GM10266 (cell line): ENCODE measurements around the gene ADAM33.

Source experiments
- DNase-seq: peaks from one replicate; pipeline ENCODE4 v3.0.0; 2012; ENCODE audit errors: extremely low spot score
- TF ChIP-seq, protein P1 (sequence below): IDR thresholded peaks from 2 replicates; pipeline ENCODE4 v1.5.1; 2012; ENCODE audit warnings: mild to moderate bottlenecking, low read depth; ENCODE audit not compliant: control insufficient read depth, insufficient read depth; ENCODE audit errors: missing control alignments

Gene ADAM33

DNA sequence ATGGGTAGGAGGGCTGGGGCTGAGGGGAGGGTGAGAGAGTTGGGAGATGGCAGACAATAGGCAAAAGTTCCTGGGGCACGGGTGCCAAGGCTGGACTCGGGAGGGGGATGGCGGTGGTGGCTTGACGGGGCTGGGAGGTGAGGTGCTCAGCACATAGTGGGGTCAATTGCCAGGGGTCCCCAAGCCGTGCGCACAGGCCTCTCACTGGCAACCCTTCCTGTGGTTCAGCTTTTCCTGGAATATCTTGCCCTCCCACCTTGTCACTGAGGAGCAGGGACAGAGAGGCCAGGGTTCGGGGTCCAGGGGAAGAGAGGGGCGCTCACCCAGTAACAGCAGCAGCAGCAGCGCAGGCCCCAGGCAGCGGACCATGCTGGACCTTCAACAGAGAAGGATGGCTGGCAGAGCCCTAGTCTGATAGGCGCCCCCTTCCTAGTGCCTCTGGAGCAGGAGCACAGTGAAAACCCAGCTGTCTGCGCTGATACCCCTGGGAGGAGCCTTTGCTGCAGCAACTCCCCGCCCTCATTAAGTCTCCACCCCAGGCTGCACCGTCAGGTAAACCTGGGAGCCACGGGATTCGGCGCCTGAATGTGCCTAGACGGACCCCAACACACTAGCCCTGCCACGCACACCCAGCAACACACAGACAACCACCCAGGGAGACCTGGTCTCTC lies 18.6 kb downstream of the ADAM33 start, which contains the start of gene GFRA4:
Gene GFRA4 (minus strand): TSS at position 369 of the 671 bp plus-strand sequence. CDS start 0 bp downstream, at position 369.
- DNase-seq = peak; percentile 8
- TF ChIP-seq, protein P1, sequence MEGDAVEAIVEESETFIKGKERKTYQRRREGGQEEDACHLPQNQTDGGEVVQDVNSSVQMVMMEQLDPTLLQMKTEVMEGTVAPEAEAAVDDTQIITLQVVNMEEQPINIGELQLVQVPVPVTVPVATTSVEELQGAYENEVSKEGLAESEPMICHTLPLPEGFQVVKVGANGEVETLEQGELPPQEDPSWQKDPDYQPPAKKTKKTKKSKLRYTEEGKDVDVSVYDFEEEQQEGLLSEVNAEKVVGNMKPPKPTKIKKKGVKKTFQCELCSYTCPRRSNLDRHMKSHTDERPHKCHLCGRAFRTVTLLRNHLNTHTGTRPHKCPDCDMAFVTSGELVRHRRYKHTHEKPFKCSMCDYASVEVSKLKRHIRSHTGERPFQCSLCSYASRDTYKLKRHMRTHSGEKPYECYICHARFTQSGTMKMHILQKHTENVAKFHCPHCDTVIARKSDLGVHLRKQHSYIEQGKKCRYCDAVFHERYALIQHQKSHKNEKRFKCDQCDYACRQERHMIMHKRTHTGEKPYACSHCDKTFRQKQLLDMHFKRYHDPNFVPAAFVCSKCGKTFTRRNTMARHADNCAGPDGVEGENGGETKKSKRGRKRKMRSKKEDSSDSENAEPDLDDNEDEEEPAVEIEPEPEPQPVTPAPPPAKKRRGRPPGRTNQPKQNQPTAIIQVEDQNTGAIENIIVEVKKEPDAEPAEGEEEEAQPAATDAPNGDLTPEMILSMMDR = no peak

DNA sequence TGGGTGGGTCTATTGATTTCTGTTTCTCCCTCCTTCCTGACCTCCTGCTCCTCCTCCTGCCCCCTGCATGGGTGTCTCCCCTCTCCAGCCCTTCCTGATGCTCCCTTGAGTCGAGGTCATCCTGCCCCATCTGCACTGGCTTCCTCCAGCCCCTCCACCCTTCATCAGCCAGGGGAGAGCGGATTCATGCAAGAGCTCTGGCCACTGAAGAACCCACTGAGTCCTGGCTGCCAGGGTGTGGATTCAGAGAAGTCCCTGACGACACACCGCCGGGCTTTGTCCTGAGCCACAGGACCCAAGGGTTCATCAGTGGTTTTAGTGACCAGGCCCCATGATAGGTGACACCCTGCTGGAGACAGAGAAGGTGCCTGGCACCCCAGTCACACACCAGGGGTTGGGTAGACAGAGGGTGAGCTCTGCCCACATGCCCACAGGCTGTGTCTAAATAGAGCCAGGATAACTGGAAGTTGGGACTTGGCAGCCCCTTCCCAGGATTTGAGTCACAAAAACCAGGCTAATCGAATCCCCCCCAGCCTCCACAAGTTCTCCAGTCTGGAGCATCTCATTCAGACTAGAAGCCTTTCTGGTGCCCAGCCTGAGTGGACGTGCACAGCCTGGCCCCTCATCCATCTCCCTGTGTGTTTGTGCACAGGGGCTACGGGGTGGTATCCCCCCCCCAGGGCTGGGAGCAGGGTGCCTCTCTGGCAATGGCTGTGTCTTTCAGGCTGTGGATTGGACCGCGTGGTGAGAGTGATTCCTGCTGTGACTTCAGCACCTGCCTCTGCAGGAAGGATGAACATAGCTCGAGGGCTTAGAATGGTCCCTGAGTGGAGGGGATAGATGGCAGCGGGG lies 19.8 kb downstream of the ADAM33 start:
- DNase-seq = peak; percentile 18
- TF ChIP-seq, protein P1 = no peak

DNA sequence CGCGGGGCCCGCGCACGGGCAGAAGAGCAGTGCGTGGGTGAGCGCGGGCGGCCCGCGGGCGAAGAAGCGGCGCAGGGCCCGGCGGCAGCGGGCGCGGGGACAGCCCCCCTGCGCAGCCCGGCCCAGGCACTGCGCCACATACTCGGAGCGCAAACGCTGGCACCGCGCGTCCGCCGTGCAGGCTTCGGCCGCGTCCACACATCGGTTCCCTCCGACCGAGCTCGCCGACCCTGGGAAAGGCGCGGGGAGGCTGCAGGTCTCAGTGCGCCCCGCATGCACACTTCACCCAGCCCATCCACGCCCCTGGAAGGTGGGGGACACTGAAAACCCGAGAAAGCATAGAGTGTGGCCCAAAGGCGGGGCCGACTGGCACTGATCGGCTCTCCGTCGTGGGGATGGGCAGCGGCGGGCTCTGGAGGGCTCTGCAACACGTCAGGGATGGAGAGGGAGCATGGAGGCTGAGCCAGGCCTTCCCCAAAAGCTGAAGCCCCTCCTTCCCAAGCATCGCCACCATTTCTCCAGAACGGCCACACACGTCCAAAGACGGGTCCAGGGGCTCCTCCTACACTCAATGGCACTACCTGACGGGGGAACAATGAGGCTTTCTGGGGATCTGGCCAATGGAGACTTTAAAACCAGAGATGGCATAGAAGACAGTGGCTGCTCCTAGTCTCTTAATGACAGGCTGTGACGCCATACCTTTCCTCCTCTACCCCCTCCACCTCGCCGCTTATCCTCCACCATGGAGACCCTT lies 20.6 kb downstream of the ADAM33 start:
- DNase-seq = peak; percentile 22

DNA sequence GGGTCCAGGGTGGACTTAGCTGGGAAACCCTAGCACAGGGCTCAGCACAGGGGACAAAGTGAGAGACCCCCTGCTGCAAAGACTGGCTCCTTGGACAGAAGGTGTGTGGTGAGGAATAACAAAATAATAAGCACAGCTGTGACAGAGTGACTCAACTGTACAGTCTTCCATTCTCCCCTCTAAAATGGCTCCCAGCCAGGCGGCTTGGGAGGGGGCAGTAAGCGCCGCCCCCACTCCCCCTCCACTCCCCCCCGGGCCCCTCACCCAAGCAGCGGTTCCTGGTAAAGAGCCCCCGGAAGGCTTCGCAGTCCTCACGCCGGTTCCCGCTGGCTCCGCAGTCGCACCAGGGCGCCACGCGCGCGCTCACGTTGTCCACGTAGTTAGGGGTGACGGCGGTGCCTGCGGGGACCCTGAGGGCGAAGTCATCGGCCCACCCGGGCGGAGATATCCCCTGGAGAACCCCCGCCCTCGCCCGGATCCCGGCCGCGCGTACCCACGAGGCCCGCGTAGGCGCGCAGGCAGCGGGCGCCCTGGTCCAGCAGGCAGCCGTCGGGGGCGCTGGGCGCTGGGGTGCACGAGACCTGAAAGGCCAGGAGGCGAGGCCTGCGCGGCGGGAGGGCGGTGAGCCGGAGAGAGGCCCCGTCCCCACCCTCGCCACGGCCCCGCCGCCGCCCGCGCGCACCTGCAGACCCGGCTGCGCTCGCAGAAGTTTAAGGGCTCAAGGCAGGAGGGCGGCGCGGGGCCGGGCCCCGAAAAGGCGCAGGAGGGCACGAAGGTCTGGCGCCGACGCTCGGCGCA lies 21.3 kb downstream of the ADAM33 start:
- DNase-seq = peak; percentile 41
- TF ChIP-seq, protein P1 = no peak

More for the DNA sequence above, 20.6 kb downstream of the ADAM33 start:
- TF ChIP-seq, protein P1 = no peak

DNA sequence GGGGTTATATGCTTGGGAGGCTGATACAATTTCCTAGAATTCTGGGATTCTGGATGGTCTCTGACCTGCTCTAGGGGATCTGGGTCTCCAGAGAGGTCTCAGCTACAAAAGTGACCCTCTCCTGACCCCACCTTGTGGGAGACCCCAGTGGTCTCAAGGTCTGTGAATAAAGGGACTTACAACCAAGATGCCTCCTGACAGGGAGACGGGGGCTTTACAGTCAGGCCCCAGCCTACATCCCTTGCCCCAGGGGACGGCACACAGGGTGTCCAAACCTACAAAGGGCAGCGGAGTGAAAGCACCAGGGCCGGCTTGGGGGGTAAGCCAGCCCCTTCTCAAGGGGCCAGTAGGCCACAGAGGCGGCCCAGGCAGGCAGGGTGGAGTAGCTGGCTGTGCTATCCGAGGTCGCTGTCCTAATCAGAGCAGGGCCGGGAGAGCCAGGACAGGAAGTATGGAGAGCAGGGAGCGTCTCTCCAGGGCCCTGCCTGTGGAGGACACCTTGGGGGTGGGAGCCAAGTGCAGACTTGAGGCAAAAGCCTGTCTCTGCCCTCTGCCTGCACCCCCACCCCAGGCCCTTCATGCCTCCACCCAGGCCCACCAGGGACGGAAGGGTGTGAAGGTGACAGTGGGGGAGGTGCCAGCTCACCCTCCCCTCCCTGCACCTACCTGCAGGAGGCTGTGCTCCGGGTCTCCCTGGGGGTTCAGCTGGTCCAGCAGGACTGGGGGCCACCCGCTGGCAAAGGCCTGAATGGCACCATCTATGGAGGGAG lies 22.1 kb downstream of the ADAM33 start:
- DNase-seq = peak; percentile 18
- TF ChIP-seq, protein P1 = no peak
